Measurements from ENCODE around the gene TNFAIP1. TPM values are rescaled to one million over a fixed set of nuclear protein-coding genes. Genes with fewer than 3 reads are reported as not detected.
"Not testable (repeated sequence)": the region's sequence is repeated elsewhere in the genome, so short reads cannot be mapped to it uniquely, and the experiment has no call there.

Gene TNFAIP1
- total RNA-seq, 2 donors from 2014 or later, result 29.9 to 36.1 TPM

DNA sequence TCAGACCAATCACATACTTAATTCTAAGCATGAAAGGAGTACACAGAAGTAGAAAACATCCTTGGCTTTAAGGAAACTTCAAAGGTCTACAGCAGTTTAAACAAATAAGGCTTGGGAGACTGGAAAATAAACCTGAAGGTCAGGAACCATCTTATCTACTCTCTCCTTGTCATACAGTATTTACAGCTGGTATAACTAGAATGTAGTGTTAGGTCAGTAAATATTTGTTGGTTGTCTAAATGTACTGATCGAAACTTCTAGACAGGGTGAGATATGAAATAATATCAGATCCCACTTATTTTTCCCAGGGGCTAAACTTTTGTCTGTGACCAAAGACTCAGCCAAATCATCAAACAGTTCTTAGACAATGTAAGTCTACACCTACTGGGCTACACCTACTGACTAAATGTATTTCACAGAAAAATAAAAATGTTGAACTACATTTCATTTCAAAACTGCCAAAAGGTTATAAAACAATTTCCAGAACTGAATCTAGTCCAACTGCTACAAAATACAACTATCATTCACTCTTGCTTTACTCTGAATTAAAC lies 43.7 kb upstream of the TNFAIP1 start:
- H3K9ac ChIP-seq (ENCODE audit: extremely low read depth, low read length, poor library complexity, severe bottlenecking), result no peak overlapping the region
- WGBS, 2 experiments (ENCODE audit: insufficient coverage in 1 of 2, insufficient read length in 1 of 2), result 100% methylated on average over 1 of the region's 1 CpG; no CpG with 5 or more reads in 1 of the 2 experiments
- H3K36me3 ChIP-seq (ENCODE audit: control insufficient read depth, insufficient read depth, low read length), result no peaks in the 10 kb centered on the region
- Mint-ChIP-seq H3K9me3 (no peaks in the 10 kb centered on the region), H3K36me3 (ENCODE audit: low read depth) (no peaks in the 10 kb centered on the region), H3K27ac (no peak overlapping the region), H3K4me1 (no peaks in the 10 kb centered on the region), H3K27me3 (ENCODE audit: insufficient read depth) (peaks cover 4% of the 10 kb centered on the region), H3K4me3 (no peak overlapping the region)
- TF ChIP-seq, protein P1, sequence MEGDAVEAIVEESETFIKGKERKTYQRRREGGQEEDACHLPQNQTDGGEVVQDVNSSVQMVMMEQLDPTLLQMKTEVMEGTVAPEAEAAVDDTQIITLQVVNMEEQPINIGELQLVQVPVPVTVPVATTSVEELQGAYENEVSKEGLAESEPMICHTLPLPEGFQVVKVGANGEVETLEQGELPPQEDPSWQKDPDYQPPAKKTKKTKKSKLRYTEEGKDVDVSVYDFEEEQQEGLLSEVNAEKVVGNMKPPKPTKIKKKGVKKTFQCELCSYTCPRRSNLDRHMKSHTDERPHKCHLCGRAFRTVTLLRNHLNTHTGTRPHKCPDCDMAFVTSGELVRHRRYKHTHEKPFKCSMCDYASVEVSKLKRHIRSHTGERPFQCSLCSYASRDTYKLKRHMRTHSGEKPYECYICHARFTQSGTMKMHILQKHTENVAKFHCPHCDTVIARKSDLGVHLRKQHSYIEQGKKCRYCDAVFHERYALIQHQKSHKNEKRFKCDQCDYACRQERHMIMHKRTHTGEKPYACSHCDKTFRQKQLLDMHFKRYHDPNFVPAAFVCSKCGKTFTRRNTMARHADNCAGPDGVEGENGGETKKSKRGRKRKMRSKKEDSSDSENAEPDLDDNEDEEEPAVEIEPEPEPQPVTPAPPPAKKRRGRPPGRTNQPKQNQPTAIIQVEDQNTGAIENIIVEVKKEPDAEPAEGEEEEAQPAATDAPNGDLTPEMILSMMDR (conservative IDR thresholded peaks at IDR 0.05), result no peak
- H3K9me3 ChIP-seq (ENCODE audit: control insufficient read depth, low read length), result no peaks in the 10 kb centered on the region
- H3K4me3 ChIP-seq (ENCODE audit: low read length), result no peak overlapping the region
- H3K4me1 ChIP-seq (ENCODE audit: control insufficient read depth, insufficient read depth, low read length), result no peaks in the 10 kb centered on the region
- no peaks in the 10 kb centered on the region for H3K27me3 ChIP-seq (ENCODE audit: control insufficient read depth, insufficient read depth, low read length, poor library complexity, severe bottlenecking)
- no peak for DNase-seq
- H3K27ac ChIP-seq (ENCODE audit: low read depth, low read length), result no peak overlapping the region

- H3K27me3 ChIP-seq (ENCODE audit: control insufficient read depth, insufficient read depth, low read length, poor library complexity, severe bottlenecking); H3K27ac ChIP-seq (ENCODE audit: low read depth, low read length); H3K4me1 Mint-ChIP-seq; H3K9me3 Mint-ChIP-seq; H3K36me3 Mint-ChIP-seq (ENCODE audit: low read depth); H3K9ac ChIP-seq (ENCODE audit: extremely low read depth, low read length, poor library complexity, severe bottlenecking); H3K36me3 ChIP-seq (ENCODE audit: control insufficient read depth, insufficient read depth, low read length); DNase-seq; H3K4me1 ChIP-seq (ENCODE audit: control insufficient read depth, insufficient read depth, low read length); H3K4me3 Mint-ChIP-seq; H3K27ac Mint-ChIP-seq; H3K4me3 ChIP-seq (ENCODE audit: low read length); H3K9me3 ChIP-seq (ENCODE audit: control insufficient read depth, low read length); H3K27me3 Mint-ChIP-seq (ENCODE audit: insufficient read depth): not testable (repeated sequence)
- WGBS, 2 experiments (ENCODE audit: insufficient coverage in 1 of 2, insufficient read length in 1 of 2), result 69 to 92% methylated on average over 4 to 12 of the region's 12 CpGs
- TF ChIP-seq, protein P1 (conservative IDR thresholded peaks at IDR 0.05), result peak; percentile 14
Measured at GRCh38 chr17:28292878-28293277, 42.7 kb upstream of the TNFAIP1 start.

GRCh38 chr17:28293994-28294393 lies 41.6 kb upstream of the TNFAIP1 start:
- no peaks in the 10 kb centered on the region for H3K36me3 ChIP-seq (ENCODE audit: control insufficient read depth, insufficient read depth, low read length)
- no peak overlapping the region for H3K27ac Mint-ChIP-seq
- H3K27me3 Mint-ChIP-seq (ENCODE audit: insufficient read depth), result peaks cover 4% of the 10 kb centered on the region
- DNase-seq, result no peak
- no peak overlapping the region for H3K9ac ChIP-seq (ENCODE audit: extremely low read depth, low read length, poor library complexity, severe bottlenecking)
- H3K27me3 ChIP-seq (ENCODE audit: control insufficient read depth, insufficient read depth, low read length, poor library complexity, severe bottlenecking), result no peaks in the 10 kb centered on the region
- no peak overlapping the region for H3K27ac ChIP-seq (ENCODE audit: low read depth, low read length)
- TF ChIP-seq, protein P1 (conservative IDR thresholded peaks at IDR 0.05), result no peak
- H3K4me1 ChIP-seq (ENCODE audit: control insufficient read depth, insufficient read depth, low read length), result no peaks in the 10 kb centered on the region
- no peaks in the 10 kb centered on the region for H3K9me3 ChIP-seq (ENCODE audit: control insufficient read depth, low read length)
- no peak overlapping the region for H3K4me3 Mint-ChIP-seq
- WGBS, 2 experiments (ENCODE audit: insufficient coverage in 1 of 2, insufficient read length in 1 of 2), result 96 to 98% methylated on average over 3 to 6 of the region's 6 CpGs
- no peaks in the 10 kb centered on the region for H3K4me1 Mint-ChIP-seq
- no peaks in the 10 kb centered on the region for H3K9me3 Mint-ChIP-seq
- H3K36me3 Mint-ChIP-seq (ENCODE audit: low read depth), result no peaks in the 10 kb centered on the region
- no peak overlapping the region for H3K4me3 ChIP-seq (ENCODE audit: low read length)
